HG03558 (cell line): ENCODE results near the gene TIGD7.
"Not testable (repeated sequence)": the region's sequence is repeated elsewhere in the genome, so short reads cannot be mapped to it uniquely, and the experiment has no call there.

Source experiments
- ATAC-seq: cut with Tn5 transposase; IDR thresholded peaks from one replicate; pipeline ENCODE4 v1.9.1; 2021; ENCODE audit warnings: moderate number of reproducible peaks; ENCODE audit not compliant: unreplicated experiment; ENCODE audit errors: extremely low read depth

Gene TIGD7

DNA sequence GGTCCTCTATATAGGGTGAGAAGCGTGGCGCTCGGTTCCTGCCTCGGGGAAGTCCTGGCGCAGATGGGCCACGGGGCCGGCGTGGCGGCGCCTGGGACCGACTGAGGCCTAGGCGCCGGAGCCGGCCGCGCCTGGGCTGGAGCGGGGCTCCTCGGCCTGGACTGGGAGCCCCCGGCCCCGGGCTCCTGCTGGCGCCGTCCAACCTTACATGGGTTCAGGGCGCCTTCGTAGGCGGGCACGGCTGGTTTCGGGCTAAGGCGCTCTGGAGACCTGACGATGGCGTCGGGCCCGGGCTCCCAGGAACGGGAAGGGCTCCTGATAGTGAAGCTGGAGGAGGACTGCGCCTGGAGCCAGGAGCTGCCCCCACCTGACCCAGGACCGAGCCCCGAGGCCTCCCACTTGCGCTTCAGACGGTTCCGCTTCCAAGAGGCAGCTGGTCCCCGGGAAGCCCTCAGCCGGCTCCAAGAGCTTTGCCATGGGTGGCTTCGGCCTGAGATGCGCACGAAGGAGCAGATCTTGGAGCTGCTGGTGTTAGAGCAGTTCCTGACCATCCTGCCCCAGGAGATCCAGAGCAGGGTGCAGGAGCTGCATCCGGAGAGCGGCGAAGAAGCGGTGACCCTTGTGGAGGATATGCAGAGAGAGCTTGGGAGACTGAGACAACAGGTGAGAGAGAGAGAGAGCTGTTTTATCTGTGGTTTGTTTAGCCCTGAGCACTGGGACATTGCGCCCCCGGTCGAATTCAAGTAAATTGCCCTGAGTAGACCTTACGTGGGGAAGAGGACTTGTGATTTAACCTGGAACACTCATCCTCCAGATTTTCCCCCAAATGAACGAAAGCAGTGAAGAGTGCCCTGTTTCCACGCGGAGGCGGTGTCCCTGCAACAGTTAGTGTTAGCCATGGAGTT lies 21.4 kb downstream of the TIGD7 start:
- no peak for ATAC-seq

DNA sequence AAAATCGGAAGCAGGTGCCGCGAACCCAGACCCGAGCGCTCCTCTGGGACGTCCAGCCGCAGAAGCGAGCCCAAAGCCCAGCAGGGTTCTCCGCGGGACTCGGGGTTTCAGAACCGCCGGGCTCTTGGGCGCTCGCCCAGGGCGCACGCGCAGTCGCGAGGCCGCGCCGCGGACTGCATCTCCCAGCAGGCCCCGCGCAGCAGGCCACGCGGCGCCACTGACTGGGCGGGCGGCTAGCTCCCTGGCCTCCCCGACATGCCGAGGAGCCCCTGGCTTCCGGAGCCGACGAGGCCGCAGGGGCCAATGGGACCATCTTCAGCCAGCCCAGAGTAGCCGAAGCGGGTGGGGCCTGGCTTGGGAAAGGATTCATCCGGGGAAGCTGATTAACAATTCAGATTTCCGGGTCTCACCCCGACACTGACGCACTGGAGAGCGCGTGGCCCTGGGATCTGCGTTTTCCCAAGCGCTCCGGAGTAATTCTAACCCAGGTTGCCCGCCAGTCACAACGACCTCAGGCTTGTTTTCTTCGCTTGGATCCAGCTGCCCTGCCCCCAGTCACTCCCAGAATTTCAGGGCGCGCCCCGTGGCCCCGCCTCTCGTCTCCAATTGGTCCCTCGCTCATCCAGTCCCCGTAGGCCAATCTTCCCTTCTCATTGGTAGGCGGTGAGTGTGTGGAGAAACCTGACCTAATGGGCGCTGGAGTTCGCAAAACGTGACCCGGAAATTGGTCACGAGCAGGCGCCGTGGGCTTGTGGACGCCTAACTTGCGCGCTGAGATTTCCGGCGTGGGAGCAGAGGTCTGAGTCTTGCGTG lies 22.3 kb downstream of the TIGD7 start, which contains the start of gene ZNF263:
ZNF263 (plus strand) TSS at position 762 of the 813 bp plus-strand sequence. CDS start 328 bp downstream, outside the sequence.
- peak; percentile 37 for ATAC-seq

DNA sequence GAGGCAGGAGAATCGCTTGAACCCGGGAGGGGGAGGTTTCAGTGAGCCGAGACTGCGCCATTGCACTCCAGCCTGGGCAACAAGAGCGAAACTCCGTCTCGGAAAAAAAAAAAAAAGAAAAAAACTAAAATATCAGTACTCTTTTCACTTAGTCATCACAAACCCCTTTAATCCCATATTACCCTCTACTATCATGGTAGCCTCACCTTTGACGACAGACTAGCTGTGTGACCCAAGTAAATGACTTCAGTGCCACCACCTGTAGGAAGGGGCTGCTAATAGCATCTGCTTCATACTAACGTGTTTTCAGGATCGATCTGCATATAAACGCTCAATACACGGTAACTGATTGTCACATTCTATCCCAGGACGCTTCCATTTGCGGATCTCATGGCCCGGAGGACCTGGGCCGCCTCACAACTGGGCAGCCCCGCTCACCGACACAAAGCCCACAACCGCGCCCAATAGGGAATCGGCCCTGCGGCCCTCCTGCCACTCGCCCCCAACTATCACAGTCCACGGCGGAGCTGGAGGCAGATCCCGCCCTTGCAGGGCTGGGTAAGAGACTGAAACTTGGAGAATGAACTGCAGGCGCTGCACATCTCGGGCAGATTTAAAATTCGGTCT lies 23.0 kb downstream of the TIGD7 start:
- peak; percentile 7 for ATAC-seq

DNA sequence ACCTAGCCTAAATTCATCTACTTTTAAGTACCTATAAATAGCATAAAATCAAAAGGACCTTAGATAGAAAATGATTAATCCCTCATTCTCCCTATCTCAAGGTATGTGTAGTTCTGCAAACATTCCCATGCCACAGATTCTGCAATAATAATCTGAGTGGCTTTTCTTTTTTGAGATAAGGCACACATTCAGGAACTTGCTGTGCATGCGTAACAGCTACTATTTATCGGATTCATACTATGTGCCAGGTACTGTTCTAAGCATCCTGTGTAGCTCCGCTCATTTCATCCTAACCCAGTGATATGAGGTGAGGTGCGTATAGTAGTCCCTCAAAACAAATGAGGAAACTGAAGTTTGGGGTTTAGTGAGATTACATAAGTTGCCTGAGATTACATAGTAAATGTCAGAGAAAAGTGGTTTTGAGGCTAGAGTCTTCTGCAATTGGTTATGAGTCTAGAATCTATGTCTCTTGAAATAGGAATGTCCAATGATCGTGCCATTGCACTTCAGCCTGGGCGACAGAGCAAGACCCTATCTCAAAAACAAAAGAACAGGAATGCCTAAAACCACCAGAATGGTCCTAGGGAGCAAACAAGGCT lies 23.9 kb downstream of the TIGD7 start:
- ATAC-seq, result no peak

DNA sequence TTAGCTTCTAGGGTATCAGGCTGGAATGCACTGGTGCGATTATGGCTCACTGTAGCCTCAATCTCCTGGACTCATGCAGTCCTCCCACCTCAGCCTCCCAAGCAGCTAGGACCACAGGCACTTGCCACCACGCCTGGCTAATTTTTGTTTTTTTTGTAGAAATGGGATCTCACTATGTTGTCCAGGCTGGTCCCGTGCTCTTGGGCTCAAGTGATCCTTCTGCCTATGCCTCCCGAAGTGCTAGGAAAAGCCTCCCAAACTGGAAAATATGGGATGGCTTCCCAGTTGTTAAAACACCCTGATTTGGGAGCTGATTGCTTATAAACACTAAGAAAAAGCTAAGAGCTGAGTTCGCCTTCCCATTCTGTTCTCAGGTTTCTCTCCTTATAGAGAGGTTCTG lies 28.6 kb downstream of the TIGD7 start:
- ATAC-seq, result no peak

DNA sequence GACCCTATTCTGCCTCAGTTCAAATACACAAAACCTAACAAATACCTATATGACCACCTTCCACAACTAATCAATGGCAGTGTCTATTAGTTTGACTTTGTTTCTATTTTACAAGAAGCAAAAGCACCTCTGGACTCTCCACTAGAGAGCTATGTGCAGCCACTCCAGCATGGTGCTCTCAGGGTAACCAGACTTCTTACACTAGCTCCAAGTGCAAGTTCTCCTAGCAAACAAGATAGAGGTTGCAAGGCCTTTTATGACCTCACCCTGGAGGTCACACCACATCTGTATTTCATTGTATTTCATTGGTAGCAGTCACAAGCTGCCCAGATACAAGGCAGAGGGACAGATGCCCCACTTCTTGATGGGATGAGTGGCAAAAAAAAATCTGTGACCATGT lies 30.3 kb downstream of the TIGD7 start:
- no peak for ATAC-seq

DNA sequence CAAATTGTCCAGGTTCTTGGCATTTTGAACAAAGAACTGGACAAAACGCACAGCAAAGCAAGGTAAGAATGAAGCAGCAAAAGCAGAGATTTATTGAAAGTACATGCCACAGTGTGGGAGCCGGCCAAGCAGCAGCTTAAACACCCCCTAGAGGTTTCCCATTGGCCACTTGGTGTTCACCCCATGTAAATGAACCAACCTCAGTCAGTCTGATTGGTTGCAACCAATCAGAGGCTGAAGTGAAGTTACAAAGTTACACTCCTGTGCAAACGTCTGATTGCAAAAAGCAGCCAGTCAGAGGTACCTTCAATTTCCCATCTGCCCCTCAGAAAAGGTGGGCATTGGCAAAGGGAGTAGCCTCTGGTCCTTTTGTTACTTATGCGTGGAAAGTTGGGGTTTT lies 30.7 kb downstream of the TIGD7 start:
- no peak for ATAC-seq

DNA sequence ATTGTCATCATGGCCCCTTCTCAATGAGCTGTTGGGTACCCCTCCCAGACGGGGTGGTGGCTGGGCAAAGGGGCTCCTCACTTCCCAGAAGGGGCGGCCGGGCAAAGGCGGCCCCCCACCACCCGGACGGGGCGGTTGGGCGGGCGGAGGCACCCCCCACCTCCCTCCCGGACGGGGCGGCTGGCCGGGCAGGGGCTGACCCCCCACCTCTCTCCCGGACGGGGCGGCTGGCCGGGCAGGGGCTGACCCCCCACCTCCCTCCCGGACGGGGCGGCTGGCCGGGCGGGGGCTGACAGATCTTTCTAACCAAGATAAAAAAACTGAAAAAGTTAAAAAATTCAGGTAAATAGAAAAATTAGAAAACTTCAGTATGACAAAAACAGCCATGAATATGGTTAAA lies 33.9 kb downstream of the TIGD7 start:
- not testable (repeated sequence) for ATAC-seq

DNA sequence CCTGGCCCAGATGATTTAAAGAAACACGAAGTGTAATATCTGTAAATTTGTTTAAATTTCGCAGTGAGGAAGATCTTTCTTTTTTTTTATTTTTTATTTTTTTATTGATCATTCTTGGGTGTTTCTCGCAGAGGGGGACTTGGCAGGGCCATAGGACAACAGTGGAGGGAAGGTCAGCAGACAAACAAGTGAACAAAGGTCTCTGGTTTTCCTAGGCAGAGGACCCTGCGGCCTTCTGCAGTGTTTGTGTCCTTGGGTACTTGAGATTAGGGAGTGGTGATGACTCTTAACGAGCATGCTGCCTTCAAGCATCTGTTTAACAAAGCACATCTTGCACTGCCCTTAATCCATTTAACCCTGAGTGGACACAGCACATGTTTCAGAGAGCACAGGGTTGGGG lies 34.5 kb downstream of the TIGD7 start:
- ATAC-seq, result not testable (repeated sequence)

DNA sequence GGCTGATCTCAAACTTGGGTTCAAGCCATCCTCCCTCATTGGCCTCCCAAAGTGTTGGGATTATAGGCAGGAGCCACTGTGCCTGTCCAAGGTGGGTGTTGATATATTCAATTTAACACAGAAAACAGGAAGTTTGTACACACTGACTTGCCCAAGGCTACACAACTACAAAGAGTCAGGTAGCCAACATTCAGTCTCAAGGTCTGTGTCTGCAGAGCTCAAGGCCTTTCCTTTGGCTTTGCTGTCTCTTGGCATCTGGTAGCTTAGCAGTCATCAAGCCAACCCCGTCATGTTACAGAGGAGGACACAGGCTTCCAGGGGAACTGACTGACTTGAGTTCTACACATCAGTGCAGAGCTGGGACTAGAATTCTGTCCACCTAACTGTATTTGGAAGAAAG lies 36.9 kb downstream of the TIGD7 start:
- ATAC-seq, result no peak

DNA sequence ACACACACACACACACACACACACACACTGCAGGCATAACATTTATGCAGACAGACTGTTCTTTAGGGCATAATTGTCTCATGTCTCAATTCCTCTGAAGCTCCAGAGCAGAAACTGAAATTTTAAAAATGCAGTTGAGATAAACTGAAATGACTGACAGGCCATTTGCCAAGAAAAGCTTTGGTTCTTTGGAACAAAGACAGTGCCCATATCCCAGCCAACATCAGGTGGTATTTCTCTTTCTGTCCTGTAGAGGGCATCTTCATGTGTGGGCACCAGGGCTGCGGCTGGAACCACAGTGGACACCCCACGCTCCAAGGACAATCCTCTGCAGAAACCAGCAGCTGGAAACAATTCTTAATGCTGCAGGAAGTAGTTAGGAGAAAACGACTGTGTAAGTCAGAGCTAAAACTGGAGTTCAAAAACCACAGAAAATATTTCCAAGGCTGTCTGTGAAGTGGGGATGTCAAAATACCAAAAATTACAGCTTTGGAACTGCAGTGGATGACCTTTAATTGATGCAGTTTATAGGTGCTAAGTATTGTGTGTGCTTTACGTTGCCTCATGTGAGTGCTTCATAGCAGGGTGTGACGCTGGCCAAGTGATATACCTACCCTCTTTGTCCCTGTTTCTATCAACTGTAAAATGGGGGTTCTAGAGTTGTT lies 38.2 kb downstream of the TIGD7 start:
- no peak for ATAC-seq

DNA sequence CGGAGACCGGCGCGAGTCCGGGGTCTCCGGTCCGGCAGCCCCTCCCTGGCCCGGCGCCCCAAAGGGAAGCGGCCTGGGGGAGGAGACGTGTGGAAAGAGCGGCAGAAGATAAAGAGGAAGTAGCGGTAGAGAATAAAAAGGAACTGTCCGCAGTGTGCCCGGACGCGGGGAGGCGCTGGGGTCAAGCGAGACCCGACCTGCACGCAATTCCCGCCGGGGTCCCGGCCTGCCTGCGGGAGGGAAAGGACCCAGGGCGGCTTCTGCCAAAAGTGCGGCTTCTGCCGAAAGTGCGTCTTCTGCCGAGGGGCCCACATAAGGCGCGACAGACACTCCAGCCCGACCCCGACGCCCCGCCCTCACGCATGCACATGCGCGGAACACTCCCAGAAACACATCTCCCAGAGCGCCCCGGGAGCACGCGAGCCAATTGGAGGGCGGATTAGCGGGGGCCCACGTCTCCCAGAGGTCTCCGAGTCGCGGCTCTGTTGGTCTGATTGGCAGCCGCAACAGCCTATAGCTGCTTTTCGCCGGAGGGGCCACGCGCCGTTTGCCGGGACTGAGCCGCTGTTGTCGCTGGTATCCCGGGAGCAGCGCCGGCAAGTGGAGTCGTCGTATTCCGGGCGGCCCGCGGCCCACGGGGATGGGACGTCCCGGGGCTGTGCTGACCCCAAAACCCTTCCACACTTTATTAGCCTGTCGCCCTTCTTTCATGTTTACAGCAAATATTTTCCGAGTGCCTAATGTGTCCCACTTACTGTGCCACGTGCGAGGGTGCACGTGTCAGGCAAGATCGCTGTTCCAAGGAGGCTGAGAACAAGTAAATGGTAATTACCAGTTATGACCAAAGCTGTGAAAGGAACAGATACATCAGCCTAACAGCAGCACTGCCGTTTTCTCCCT lies 40.8 kb downstream of the TIGD7 start:
- ATAC-seq, result peak; percentile 56

DNA sequence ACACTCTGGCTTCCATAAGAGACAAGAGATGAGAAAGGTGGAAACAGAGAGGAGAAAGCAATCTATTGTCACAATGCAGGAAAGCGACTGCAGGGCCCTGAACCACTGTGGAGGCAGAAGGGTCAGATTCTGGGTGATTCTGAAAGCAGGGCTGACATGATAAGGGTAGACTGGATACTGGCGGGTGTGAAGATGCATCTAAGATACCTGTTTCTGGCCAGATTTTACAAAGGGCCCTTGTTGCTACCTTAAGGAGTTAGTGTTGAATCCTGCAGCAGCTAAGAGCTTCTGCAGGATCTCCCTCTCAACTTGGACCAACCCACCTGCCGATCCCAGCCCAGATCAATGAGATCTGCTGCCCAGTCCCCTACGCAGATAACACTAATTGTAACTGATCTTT lies 42.7 kb downstream of the TIGD7 start:
- no peak for ATAC-seq

DNA sequence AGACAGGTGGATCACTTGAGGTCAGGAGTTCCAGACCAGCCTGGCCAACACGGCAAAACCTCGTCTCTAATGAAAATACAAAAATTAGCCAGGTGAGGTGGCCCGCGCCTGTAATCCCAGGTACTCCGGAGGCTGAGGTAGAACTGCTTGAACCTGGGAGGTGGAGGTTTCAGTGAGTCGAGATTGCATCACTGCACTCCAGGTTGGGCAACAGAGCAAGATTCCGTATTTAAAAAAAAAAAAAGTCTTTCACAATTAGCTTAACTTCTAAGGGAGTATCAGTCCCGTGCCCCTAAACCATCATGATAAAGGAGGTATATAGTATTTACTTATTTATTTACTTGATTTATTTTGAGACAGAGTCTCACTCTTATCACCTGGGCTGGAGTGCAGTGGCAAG lies 45.4 kb downstream of the TIGD7 start:
- ATAC-seq, result no peak

DNA sequence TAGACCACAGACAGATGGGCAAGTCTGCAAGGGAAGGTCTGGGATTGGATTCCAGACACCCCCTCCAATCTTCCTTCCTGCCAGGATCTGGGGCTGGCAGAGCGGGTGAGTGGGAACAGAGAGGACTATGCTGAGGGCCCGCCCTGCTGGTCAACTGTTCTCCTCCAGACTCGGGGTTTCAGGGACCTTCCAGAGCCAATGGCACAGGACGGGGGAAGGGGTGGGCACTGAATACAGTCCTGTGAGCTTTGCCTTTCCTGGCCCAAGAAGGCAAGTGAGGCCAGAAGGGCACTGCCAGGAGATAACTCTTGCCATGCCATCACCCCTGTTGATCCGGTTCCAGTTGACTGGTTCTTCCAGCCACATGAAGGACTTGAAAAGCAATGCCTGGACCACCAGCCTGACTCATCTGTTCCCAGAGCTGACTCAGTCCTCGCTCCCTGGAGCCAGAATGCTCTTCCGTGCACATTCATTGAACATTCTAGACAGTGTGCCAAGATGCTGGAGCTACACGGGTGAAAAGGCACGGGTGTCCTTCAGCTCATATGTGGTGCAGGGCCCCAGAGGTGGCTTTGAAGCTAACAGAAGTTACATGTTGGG lies 48.3 kb downstream of the TIGD7 start:
- ATAC-seq, result no peak

DNA sequence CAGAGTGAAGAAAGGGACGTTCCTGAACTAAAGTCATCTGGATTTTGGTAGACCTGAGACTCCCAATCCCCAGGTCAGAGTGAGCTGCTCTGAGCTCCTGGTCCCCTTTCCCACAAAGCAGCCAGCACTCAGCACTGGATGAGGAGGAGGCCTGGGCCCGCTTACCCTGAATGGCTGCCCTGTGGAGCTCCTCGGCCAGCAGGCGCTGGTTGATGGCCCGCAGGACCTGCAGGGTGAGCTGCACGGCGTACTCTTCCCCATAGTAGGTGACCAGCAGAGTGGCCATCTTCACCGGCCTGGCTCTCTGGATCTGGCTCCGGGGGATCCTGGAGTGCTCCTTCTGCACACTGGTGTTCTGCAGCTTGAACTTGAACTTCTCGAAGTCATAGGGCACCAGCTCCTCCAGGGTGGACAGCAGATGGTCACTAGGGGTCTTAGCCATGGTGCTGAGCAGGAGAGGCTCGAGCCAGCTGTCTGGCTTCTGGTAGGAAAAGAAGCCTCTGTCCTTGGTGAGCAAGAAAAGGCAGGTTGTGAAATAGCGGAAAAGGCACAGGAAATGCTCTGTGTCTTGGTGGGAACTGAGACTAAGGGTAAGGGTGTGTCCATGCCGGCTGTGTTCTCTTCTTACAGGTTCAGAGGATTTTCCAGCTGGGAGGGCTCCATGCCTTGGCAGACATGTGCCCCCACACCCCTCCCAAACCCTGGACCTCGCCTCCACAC lies 48.9 kb downstream of the TIGD7 start, which contains the start of gene MEFV:
MEFV (minus strand) TSS at position 488 of the 720 bp plus-strand sequence; CDS start at position 442, 46 bp downstream.
- ATAC-seq, result no peak

DNA sequence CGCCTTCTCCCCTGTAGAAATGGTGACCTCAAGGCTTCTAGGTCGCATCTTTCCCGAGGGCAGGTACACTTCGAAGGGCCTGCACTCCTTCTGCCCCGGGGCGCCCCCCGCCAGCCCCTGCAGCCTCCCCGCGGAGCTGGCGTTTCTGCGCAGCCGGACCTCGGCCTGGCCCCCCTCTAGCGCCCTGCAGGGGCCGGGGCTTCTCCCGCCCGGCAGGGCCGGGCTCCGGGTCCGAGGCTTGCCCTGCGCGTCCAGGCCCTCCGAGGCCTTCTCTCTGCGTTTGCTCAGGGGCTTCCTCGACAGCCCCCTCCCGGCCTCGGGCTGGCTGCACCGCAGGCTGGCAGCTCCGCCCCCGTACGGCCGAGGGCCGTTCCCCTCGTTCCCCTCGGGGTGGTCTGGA lies 50.9 kb downstream of the TIGD7 start:
- no peak for ATAC-seq

DNA sequence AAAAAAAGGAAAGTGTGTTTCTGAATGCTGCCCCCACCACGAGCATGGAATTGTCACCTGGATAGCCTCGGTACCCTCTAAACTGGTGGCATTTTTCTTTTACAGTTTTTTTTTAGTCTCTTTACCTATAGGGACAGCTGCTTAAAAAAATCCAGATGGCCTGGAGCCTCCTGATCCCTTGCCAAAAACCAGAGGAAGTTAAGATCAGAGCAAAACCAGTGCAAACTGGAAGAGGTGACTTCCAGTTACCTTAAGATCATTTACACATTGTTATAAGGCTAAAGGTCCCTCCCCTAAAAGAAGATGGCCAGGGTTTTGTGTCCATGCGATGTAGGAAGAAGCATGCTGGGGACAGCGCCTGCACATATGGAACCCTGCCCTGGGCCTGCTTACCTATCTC lies 52.3 kb downstream of the TIGD7 start:
- ATAC-seq, result no peak
